ENCODE data around the gene FRMD3. TPM values are rescaled to one million over a fixed set of nuclear protein-coding genes. Genes with fewer than 3 reads are reported as not detected.

The FRMD3 gene
- total and polyA plus RNA-seq, 7 donors: 5.9 to 27.4 (median 8.3) TPM

DNA sequence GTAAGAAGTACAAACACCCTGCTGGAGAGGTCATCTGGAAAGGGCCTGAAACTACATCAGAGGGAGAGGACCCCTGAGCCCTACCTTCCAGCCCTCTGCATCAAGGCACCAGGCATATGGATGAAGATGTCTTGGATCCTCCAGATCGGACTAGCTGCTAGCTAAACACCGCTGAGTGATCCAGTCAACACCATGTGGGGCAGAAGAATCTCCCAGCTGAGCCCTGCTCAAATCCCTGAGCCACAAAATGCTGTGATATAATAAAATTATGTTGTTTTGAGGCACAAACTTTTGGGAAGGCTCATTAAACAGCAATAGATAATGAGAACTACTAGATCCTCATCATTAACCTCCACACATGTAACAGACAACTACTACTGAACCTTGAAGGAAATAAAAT is 155.2 kb downstream of the FRMD3 start:
- TF ChIP-seq POLR2AphosphoS5 (IDR thresholded peaks at IDR 0.05) (no peak), EP300 (IDR thresholded peaks at IDR 0.05) (no peak), POLR2A (IDR thresholded peaks at IDR 0.05) (no peak)
- TF ChIP-seq, protein P1, sequence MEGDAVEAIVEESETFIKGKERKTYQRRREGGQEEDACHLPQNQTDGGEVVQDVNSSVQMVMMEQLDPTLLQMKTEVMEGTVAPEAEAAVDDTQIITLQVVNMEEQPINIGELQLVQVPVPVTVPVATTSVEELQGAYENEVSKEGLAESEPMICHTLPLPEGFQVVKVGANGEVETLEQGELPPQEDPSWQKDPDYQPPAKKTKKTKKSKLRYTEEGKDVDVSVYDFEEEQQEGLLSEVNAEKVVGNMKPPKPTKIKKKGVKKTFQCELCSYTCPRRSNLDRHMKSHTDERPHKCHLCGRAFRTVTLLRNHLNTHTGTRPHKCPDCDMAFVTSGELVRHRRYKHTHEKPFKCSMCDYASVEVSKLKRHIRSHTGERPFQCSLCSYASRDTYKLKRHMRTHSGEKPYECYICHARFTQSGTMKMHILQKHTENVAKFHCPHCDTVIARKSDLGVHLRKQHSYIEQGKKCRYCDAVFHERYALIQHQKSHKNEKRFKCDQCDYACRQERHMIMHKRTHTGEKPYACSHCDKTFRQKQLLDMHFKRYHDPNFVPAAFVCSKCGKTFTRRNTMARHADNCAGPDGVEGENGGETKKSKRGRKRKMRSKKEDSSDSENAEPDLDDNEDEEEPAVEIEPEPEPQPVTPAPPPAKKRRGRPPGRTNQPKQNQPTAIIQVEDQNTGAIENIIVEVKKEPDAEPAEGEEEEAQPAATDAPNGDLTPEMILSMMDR (IDR thresholded peaks at IDR 0.05): no peak
- Histone ChIP-seq H3K9me3 (peaks cover 0 to 6% (median 0%) of the 10 kb centered on the region in 4 donors), H3K27me3 (no peaks in the 10 kb centered on the region), H3K4me3 (no peak overlapping the region), H3K4me1 (no peaks in the 10 kb centered on the region), H3K27ac (no peak overlapping the region), H3K36me3 (no peaks in the 10 kb centered on the region)
- WGBS, 2 donors: 90 to 99% methylated on average over 2 of the region's 2 CpGs
- intact Hi-C loops (cut with DNase I): no loop called here
- DNase-seq: no peak

DNA sequence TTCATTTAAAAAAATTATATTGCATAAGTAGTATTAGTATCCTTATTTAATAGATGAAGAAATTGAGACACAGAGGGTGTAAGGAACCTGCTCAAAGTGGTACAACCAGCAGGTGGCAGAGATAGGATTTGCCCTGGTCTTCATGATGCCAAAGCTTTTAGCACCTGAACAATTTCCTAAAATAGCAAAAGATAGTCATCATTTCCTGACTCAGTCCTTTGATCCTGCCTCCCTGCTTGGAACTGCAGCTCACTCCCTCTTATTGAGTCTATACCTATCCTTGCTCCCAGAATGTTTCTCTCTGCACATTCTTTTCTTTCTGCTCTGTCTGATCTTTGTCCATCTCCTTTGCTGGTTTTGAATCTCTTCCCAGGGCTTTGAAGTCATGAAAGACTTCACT is 155.8 kb downstream of the FRMD3 start:
- Histone ChIP-seq H3K4me3 (no peak overlapping the region), H3K9me3 (peaks cover 0 to 6% (median 0%) of the 10 kb centered on the region in 4 donors), H3K27me3 (no peaks in the 10 kb centered on the region), H3K4me1 (no peaks in the 10 kb centered on the region), H3K36me3 (no peaks in the 10 kb centered on the region), H3K27ac (no peak overlapping the region)
- intact Hi-C loops (cut with DNase I): no loop called here
- DNase-seq: no peak
- TF ChIP-seq POLR2A (IDR thresholded peaks at IDR 0.05) (no peak), POLR2AphosphoS5 (IDR thresholded peaks at IDR 0.05) (no peak), EP300 (IDR thresholded peaks at IDR 0.05) (no peak)
- TF ChIP-seq, protein P1 (IDR thresholded peaks at IDR 0.05): no peak

DNA sequence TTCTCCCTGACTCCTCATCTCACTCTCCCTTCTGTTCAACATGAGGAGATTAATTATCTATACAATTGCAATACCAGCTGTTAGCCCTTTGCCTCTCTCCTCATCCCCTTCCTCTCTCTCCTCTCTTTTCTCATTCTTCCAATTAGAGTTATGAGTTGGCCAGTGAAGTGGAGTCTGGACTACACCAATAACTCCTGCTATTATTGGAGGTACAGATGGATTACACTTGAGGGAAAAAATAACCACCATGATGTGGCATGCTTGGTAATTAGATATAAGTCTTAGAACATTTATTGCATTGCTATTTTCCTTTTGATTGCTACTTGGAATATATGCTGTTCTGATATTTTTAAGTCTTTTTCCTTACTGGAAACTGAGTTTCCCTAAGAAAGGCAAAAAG is 159.2 kb downstream of the FRMD3 start:
- H3K36me3 ChIP-seq: no peaks in the 10 kb centered on the region
- no peaks in the 10 kb centered on the region for H3K27me3 ChIP-seq
- TF ChIP-seq POLR2AphosphoS5 (IDR thresholded peaks at IDR 0.05) (no peak), EP300 (IDR thresholded peaks at IDR 0.05) (no peak), POLR2A (IDR thresholded peaks at IDR 0.05) (no peak)
- TF ChIP-seq, protein P1 (IDR thresholded peaks at IDR 0.05): no peak
- H3K4me1 ChIP-seq: no peaks in the 10 kb centered on the region
- H3K27ac ChIP-seq: no peak overlapping the region
- DNase-seq: no peak
- H3K9me3 ChIP-seq: peaks cover 0 to 6% (median 0%) of the 10 kb centered on the region in 4 donors
- no peak overlapping the region for H3K4me3 ChIP-seq
- intact Hi-C loops (cut with DNase I): no loop called here

DNA sequence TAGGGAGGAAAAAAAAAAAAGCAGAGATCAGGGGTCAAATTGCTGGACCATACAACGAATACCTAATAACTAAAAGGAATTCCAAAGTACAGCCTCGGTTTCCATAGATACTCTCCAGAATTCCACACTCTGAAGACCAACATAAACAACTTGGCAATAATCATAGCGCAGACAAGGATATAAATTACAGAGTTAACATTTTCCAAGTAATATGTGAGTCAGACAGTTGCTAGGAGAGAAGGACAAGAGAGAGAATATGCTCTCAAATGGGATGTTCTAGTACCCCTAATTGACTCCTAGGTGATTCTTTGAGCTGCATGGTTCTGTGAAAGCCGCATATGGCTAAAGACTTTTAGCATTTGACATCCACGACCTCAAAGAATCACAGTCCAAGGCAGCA is 165.2 kb downstream of the FRMD3 start:
- TF ChIP-seq POLR2AphosphoS5 (IDR thresholded peaks at IDR 0.05): no peak
- TF ChIP-seq EP300 (IDR thresholded peaks at IDR 0.05): no peak
- TF ChIP-seq, protein P1 (IDR thresholded peaks at IDR 0.05): no peak
- TF ChIP-seq POLR2A (IDR thresholded peaks at IDR 0.05): no peak
- no peaks in the 10 kb centered on the region for H3K4me1 ChIP-seq
- WGBS, 2 donors: 71 to 76% methylated on average over 5 of the region's 5 CpGs
- no peak overlapping the region for H3K27ac ChIP-seq
- DNase-seq: no peak
- no peaks in the 10 kb centered on the region for H3K27me3 ChIP-seq
- H3K36me3 ChIP-seq: no peaks in the 10 kb centered on the region
- H3K9me3 ChIP-seq: no peaks in the 10 kb centered on the region
- H3K4me3 ChIP-seq: no peak overlapping the region
- intact Hi-C loops (cut with DNase I): no loop called here

DNA sequence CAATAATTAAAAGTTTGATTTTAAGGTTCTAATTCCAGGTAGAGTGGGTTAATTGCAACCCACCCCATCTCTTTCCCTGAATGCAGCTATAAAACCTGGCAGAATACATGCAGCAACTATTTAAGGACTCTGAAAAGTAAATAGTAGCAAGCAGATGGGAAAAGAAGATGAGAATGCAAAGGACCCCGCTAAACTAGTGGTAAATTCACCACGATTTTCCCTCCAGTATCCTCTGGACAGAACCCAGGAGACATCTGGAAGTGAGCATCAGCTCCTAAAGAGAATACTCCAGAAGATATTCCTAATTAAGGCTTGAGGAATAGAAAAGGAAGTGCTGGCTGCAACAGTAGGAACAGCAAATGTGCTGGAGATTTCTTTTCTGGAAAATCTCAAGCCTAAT is 170.9 kb downstream of the FRMD3 start:
- intact Hi-C loops (cut with DNase I): no loop called here
- WGBS, 2 donors: 35 to 59% methylated on average over 2 of the region's 2 CpGs
- H3K9me3 ChIP-seq: no peaks in the 10 kb centered on the region
- TF ChIP-seq POLR2AphosphoS5 (IDR thresholded peaks at IDR 0.05): no peak
- no peak for TF ChIP-seq POLR2A (IDR thresholded peaks at IDR 0.05)
- TF ChIP-seq, protein P1 (IDR thresholded peaks at IDR 0.05): no peak
- TF ChIP-seq EP300 (IDR thresholded peaks at IDR 0.05): no peak
- no peaks in the 10 kb centered on the region for H3K36me3 ChIP-seq
- DNase-seq: no peak
- H3K27ac ChIP-seq: peak overlapping the region in 1 of 4 donors; percentile 34
- H3K27me3 ChIP-seq: no peaks in the 10 kb centered on the region
- H3K4me1 ChIP-seq: no peaks in the 10 kb centered on the region
- no peak overlapping the region for H3K4me3 ChIP-seq
